CD4-positive, alpha-beta T cell (primary cell): ENCODE data around the gene RAD51B. TPM values are rescaled to one million over a fixed set of nuclear protein-coding genes. Genes with fewer than 3 reads are reported as not detected.
"Not testable (repeated sequence)": the region's sequence is repeated elsewhere in the genome, so short reads cannot be mapped to it uniquely, and the experiment has no call there.

Source experiments
- ATAC-seq: fragments of 200-7000 bp; cut with Tn5 transposase; one replicate; pipeline ENCODE4 v1.10.0; 2022; ENCODE audit warnings: mild to moderate bottlenecking; ENCODE audit not compliant: poor library complexity
- CTCF ChIA-PET: fragments of 350-600 bp; sonication (Branson Sonifier 250); formaldehyde crosslinking; loops from one replicate; lab custom pipeline; 2021; ENCODE audit warnings: antibody characterized with exemption, inconsistent platforms; lab: Charles Lee
- POLR2A ChIA-PET: fragments of 350-600 bp; sonication (Branson Sonifier 250); formaldehyde crosslinking; loops from one replicate; lab custom pipeline; 2021; ENCODE audit warnings: antibody characterized with exemption, inconsistent platforms; lab: Charles Lee
- DNase-seq, 14 experiments: peaks; one replicate each; pipeline ENCODE4 v3.0.0-alpha.2; 2013 to 2020; ENCODE audit warnings: mixed read lengths in 2 of 14
- H3K27ac ChIP-seq, 2 donors: one replicate each; pipeline versions ENCODE4 v1.5.1 to v1.7.0; 2013; ENCODE audit warnings: low read length in 2 of 2, low read depth in 1 of 2, mild to moderate bottlenecking in 1 of 2
- H3K27me3 ChIP-seq, 2 experiments: 1 replicate in 1 of 2; 2 replicates in 1 of 2; pipeline versions ENCODE4 v1.6.1 to v1.7.0; 2013; ENCODE audit warnings: low read length in 2 of 2, control low read depth in 1 of 2, mild to moderate bottlenecking in 1 of 2, moderate library complexity in 1 of 2; ENCODE audit not compliant: insufficient read depth in 2 of 2, control insufficient read depth in 1 of 2
- H3K36me3 ChIP-seq: one replicate; pipeline ENCODE4 v1.6.1; 2013; ENCODE audit warnings: low read length, control low read depth; ENCODE audit not compliant: insufficient read depth
- H3K4me1 ChIP-seq: one replicate; pipeline ENCODE4 v1.6.1; 2013; ENCODE audit warnings: low read length, control low read depth; ENCODE audit not compliant: insufficient read depth
- H3K4me3 ChIP-seq: one replicate; pipeline ENCODE4 v1.5.1; 2013; ENCODE audit warnings: mild to moderate bottlenecking, low read length, moderate library complexity
- H3K9me3 ChIP-seq, 2 experiments: 1 replicate in 1 of 2; 2 replicates in 1 of 2; pipeline versions ENCODE4 v1.6.1 to v1.7.0; 2013; ENCODE audit warnings: low read length in 2 of 2, mild to moderate bottlenecking in 2 of 2, control low read depth in 1 of 2, moderate library complexity in 1 of 2; ENCODE audit not compliant: control insufficient read depth in 1 of 2, insufficient read depth in 1 of 2
- H3K27ac Mint-ChIP-seq: one replicate; pipeline ENCODE4 v1.8.0; 2020; ENCODE audit warnings: mixed read lengths
- H3K27me3 Mint-ChIP-seq: one replicate; pipeline ENCODE4 v1.8.0; 2021; ENCODE audit warnings: mixed read lengths
- H3K36me3 Mint-ChIP-seq: one replicate; pipeline ENCODE4 v1.8.0; 2021; ENCODE audit warnings: low read depth, mixed read lengths
- H3K4me1 Mint-ChIP-seq: one replicate; pipeline ENCODE4 v1.8.0; 2021; ENCODE audit warnings: low read depth, mixed read lengths
- H3K4me3 Mint-ChIP-seq: one replicate; pipeline ENCODE4 v1.8.0; 2020; ENCODE audit warnings: mild to moderate bottlenecking, mixed read lengths
- H3K9me3 Mint-ChIP-seq: one replicate; pipeline ENCODE4 v1.8.0; 2020; ENCODE audit warnings: mixed read lengths
- intact Hi-C, 2 experiments: fragments of 100-400 bp; cut with DNase I in 1 of 2; cut with micrococcal nuclease in 1 of 2; formaldehyde crosslinking; loops; one replicate each; pipeline versions ENCODE4 v1.15.1 to v1.9.0; 2023 to 2025; cut with DNase I, micrococcal nuclease
- total RNA-seq, 174 experiments: library from RNA in 2 of 174; stranded (reverse) in 2 of 174; gene quantifications; one replicate each; pipeline ENCODE4 v1.2.3 and lab custom pipeline; 2021 to 2026
- TF ChIP-seq, protein P1 (sequence below): fragments of 200-600 bp; IDR thresholded peaks from one replicate; pipeline ENCODE4 v1.8.0; 2022; ENCODE audit warnings: antibody characterized with exemption, mild to moderate bottlenecking

Gene RAD51B
- total RNA-seq, 2 experiments from 2014 or later, result 18.4 to 20.0 TPM

DNA sequence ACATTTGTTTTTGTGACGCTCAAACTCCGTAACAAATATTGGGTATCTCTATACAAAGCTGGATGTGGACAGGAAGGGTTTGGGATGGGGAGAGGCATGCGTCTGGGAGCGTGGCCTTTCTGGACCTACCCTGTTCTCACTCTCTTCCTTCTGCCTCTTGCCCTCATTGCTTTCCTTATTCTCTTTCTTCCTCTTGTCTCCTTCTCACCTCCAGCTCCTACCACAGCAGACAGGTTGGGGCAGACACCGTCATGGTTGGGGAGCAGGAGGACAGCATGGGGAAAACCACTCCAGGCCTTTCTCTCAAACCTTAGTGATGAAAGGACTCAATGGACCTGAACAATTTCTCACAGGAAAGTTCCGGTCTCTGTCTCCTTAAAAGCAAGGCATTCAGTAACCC lies 465.3 kb downstream of the RAD51B start:
- no peaks in the 10 kb centered on the region for H3K9me3 ChIP-seq
- Mint-ChIP-seq H3K27me3 (no peaks in the 10 kb centered on the region), H3K9me3 (no peaks in the 10 kb centered on the region), H3K4me1 (peaks cover 90% of the 10 kb centered on the region), H3K27ac (peak overlapping the region; percentile 99), H3K36me3 (no peaks in the 10 kb centered on the region), H3K4me3 (peak overlapping the region; percentile 56)
- no peak for DNase-seq
- ChIA-PET CTCF (no interaction called here), POLR2A (interaction anchor here (0.6 to 5.7 kb wide), 8 partner anchors 9 to 861 kb away, joined by 3 to 107 read pairs (median 24); partner anchors contain the start of gene ZFP36L1)
- H3K27ac ChIP-seq, result peak overlapping the region; percentile 75 to 88
- no peak overlapping the region for H3K4me3 ChIP-seq
- peaks cover 59% of the 10 kb centered on the region for H3K4me1 ChIP-seq
- H3K36me3 ChIP-seq, result no peaks in the 10 kb centered on the region
- H3K27me3 ChIP-seq, result no peaks in the 10 kb centered on the region
- no peak for ATAC-seq
- intact Hi-C loops, result loop anchor here in 1 of 2 experiments (2.0 to 10.0 kb wide), 4 partner anchors 38 to 500 kb away; no protein-coding TSS in a partner anchor
- TF ChIP-seq, protein P1, sequence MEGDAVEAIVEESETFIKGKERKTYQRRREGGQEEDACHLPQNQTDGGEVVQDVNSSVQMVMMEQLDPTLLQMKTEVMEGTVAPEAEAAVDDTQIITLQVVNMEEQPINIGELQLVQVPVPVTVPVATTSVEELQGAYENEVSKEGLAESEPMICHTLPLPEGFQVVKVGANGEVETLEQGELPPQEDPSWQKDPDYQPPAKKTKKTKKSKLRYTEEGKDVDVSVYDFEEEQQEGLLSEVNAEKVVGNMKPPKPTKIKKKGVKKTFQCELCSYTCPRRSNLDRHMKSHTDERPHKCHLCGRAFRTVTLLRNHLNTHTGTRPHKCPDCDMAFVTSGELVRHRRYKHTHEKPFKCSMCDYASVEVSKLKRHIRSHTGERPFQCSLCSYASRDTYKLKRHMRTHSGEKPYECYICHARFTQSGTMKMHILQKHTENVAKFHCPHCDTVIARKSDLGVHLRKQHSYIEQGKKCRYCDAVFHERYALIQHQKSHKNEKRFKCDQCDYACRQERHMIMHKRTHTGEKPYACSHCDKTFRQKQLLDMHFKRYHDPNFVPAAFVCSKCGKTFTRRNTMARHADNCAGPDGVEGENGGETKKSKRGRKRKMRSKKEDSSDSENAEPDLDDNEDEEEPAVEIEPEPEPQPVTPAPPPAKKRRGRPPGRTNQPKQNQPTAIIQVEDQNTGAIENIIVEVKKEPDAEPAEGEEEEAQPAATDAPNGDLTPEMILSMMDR, result no peak

DNA sequence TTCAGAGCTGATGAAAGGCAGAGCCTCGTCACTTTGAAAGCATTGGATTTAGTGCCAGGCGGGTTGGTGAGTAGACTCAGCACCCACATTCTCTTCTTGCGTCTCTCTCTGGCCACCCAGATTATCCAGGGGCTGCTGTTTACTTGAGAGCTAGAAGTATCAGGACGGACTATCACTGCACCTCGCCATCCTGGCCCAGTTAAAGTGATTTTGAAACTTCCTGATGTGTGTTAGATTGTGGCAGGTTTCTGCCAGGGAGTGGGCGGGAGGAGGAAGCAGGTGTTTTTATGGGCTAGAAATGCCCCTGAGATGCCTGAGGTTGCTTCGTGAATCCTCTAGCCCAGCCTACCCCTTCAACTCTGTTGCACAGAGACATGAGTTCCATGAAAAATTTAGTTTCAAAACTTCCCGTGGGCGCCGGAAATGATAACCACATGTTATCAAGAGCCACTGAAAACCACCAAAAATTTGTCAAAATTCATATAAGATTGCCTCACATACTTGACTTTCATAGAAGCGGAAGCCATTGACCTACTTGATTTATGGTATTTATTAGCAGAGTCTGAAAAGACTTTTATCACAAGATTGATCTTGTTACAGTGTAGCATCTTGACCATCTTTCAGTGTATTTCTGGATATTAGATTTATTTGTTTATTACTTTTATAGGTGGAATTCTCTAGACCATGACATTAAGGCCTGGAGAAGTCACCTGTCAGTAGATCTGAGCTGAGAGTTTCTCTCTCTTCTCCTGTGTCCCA lies 466.0 kb downstream of the RAD51B start:
- TF ChIP-seq, protein P1, result no peak
- no peaks in the 10 kb centered on the region for H3K9me3 ChIP-seq
- Mint-ChIP-seq H3K9me3 (no peaks in the 10 kb centered on the region), H3K27me3 (no peaks in the 10 kb centered on the region), H3K4me1 (peaks cover 83% of the 10 kb centered on the region), H3K36me3 (no peaks in the 10 kb centered on the region), H3K4me3 (peak overlapping the region; percentile 67), H3K27ac (peak overlapping the region; percentile 99)
- no peaks in the 10 kb centered on the region for H3K36me3 ChIP-seq
- H3K27me3 ChIP-seq, result no peaks in the 10 kb centered on the region
- intact Hi-C loops, result loop anchor here in 1 of 2 experiments (2.0 to 10.0 kb wide), 2 partner anchors 221 to 499 kb away; no protein-coding TSS in a partner anchor
- H3K4me3 ChIP-seq, result no peak overlapping the region
- ATAC-seq (peak; percentile 37), DNase-seq (peak; percentile 15 to 82 (median 38))
- H3K27ac ChIP-seq, result peak overlapping the region; percentile 75 to 88
- CTCF ChIA-PET, result interaction anchor here (1.2 kb wide), 1 partner anchor 25 kb away, joined by 3 read pairs; no protein-coding TSS in a partner anchor
- POLR2A ChIA-PET, result interaction anchor here (0.6 to 5.7 kb wide), 9 partner anchors 10 to 861 kb away, joined by 3 to 107 read pairs (median 22); partner anchors contain the start of gene ZFP36L1
- peaks cover 58% of the 10 kb centered on the region for H3K4me1 ChIP-seq

DNA sequence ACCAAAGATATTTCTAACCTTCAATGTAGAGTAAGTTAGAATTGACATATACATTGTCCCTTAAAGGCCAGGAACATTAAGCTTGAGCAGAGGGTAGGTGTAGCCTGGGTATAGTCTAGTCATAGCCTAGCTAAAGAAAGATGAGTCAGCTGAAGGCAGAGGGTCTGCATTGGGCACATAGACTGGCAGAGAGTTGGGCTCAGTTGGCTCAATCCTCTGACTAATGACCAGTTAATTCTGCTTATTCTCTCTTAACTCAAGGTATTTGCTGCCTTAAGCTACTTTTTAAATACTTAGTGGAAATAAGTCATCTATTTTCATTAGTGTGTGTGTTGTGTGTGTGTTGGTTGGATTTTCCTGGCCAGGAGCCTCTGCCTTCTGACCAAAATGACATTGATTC lies 467.1 kb downstream of the RAD51B start:
- CTCF ChIA-PET, result interaction anchor here (1.1 to 1.2 kb wide), 2 partner anchors 26 to 220 kb away, joined by 3 read pairs; no protein-coding TSS in a partner anchor
- intact Hi-C loops, result loop anchor here in 1 of 2 experiments (10.0 kb wide), 1 partner anchor 498 kb away; no protein-coding TSS in a partner anchor
- H3K27ac Mint-ChIP-seq, result peak overlapping the region; percentile 99

DNA sequence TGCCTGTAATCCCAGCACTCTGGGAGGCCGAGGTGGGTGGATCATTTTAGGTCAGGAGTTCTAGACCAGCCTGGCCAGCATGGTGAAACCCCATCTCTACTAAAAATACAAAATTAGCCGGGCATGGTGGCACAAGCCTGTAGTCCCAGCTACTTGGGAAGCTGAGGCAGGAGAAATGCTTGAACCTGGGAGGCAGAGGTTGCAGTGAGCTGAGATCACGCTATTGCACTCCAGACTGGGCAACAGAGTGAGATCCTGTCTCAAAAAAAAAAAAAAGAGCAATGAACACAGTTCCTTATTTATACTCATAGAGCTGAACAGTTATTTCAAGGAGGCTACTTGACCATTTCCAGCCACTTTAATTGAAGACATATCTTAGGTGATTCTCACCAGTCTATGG lies 469.9 kb downstream of the RAD51B start:
- H3K9me3 Mint-ChIP-seq, H3K27me3 ChIP-seq, H3K36me3 Mint-ChIP-seq, H3K27ac ChIP-seq, DNase-seq, H3K27me3 Mint-ChIP-seq, H3K27ac Mint-ChIP-seq, H3K9me3 ChIP-seq, CTCF ChIA-PET, H3K4me3 Mint-ChIP-seq, ATAC-seq, H3K4me3 ChIP-seq, H3K36me3 ChIP-seq: not testable (repeated sequence)
- H3K4me1 ChIP-seq, result peaks cover 48% of the 10 kb centered on the region
- intact Hi-C loops, result loop anchor here in 1 of 2 experiments (10.0 kb wide), 1 partner anchor 495 kb away; no protein-coding TSS in a partner anchor
- H3K4me1 Mint-ChIP-seq, result peaks cover 76% of the 10 kb centered on the region
- POLR2A ChIA-PET, result interaction anchor here (0.7 kb wide), 1 partner anchor 493 kb away, joined by 3 read pairs; no protein-coding TSS in a partner anchor

More for the DNA sequence above, 467.1 kb downstream of the RAD51B start:
- Histone ChIP-seq H3K27ac (peak overlapping the region; percentile 16 to 88), H3K9me3 (no peaks in the 10 kb centered on the region), H3K4me1 (peaks cover 57% of the 10 kb centered on the region), H3K4me3 (no peak overlapping the region), H3K27me3 (no peaks in the 10 kb centered on the region), H3K36me3 (no peaks in the 10 kb centered on the region)
- TF ChIP-seq, protein P1, result no peak
- POLR2A ChIA-PET, result interaction anchor here (0.7 to 5.7 kb wide), 6 partner anchors 26 to 529 kb away, joined by 3 to 107 read pairs (median 29); partner anchors contain the start of gene ZFP36L1
- ATAC-seq, result no peak
- Mint-ChIP-seq H3K9me3 (no peaks in the 10 kb centered on the region), H3K36me3 (no peaks in the 10 kb centered on the region), H3K27me3 (no peaks in the 10 kb centered on the region), H3K4me3 (peak overlapping the region; percentile 50), H3K4me1 (peaks cover 76% of the 10 kb centered on the region)
- no peak for DNase-seq
